Measurements from ENCODE around the gene KSR2. TPM values are rescaled to one million over a fixed set of nuclear protein-coding genes. Genes with fewer than 3 reads are reported as not detected.

KSR2 gene
- total RNA-seq, 2 donors from 2014 or later: 1.1 to 2.0 TPM

GRCh38 chr12:117762143-117762542 is 206.6 kb downstream of the KSR2 start:
- Histone ChIP-seq H3K9ac (ENCODE audit: extremely low read depth, low read length, poor library complexity, severe bottlenecking) (no peak overlapping the region), H3K9me3 (ENCODE audit: control insufficient read depth, low read length) (peaks cover 9% of the 10 kb centered on the region), H3K27ac (ENCODE audit: low read depth, low read length) (no peak overlapping the region), H3K36me3 (ENCODE audit: control insufficient read depth, insufficient read depth, low read length) (no peaks in the 10 kb centered on the region), H3K27me3 (ENCODE audit: control insufficient read depth, insufficient read depth, low read length, poor library complexity, severe bottlenecking) (no peaks in the 10 kb centered on the region), H3K4me3 (ENCODE audit: low read length) (no peak overlapping the region), H3K4me1 (ENCODE audit: control insufficient read depth, insufficient read depth, low read length) (no peaks in the 10 kb centered on the region)
- H3K36me3 Mint-ChIP-seq (ENCODE audit: low read depth): no peaks in the 10 kb centered on the region
- H3K27me3 Mint-ChIP-seq (ENCODE audit: insufficient read depth): no peaks in the 10 kb centered on the region
- H3K4me3 Mint-ChIP-seq: no peak overlapping the region
- TF ChIP-seq CTCF (conservative IDR thresholded peaks at IDR 0.05): no peak
- peaks cover 15% of the 10 kb centered on the region for H3K9me3 Mint-ChIP-seq
- no peak overlapping the region for H3K27ac Mint-ChIP-seq
- 95 to 97% methylated on average over 2 of the region's 2 CpGs for WGBS, 2 experiments (ENCODE audit: insufficient coverage in 1 of 2, insufficient read length in 1 of 2)
- DNase-seq: peak; percentile 14
- H3K4me1 Mint-ChIP-seq: no peaks in the 10 kb centered on the region

GRCh38 chr12:117761528-117762100 is 207.2 kb downstream of the KSR2 start:
- H3K9me3 ChIP-seq (ENCODE audit: control insufficient read depth, low read length): peaks cover 9% of the 10 kb centered on the region
- H3K27ac Mint-ChIP-seq: no peak overlapping the region
- H3K4me3 ChIP-seq (ENCODE audit: low read length): no peak overlapping the region
- H3K27ac ChIP-seq (ENCODE audit: low read depth, low read length): no peak overlapping the region
- no peaks in the 10 kb centered on the region for H3K27me3 Mint-ChIP-seq (ENCODE audit: insufficient read depth)
- no peaks in the 10 kb centered on the region for H3K4me1 Mint-ChIP-seq
- DNase-seq: no peak
- TF ChIP-seq CTCF (conservative IDR thresholded peaks at IDR 0.05): no peak
- no peak overlapping the region for H3K4me3 Mint-ChIP-seq
- H3K27me3 ChIP-seq (ENCODE audit: control insufficient read depth, insufficient read depth, low read length, poor library complexity, severe bottlenecking): no peaks in the 10 kb centered on the region
- peaks cover 13% of the 10 kb centered on the region for H3K9me3 Mint-ChIP-seq
- 98 to 100% methylated on average over 2 to 3 of the region's 3 CpGs for WGBS, 2 experiments (ENCODE audit: insufficient coverage in 1 of 2, insufficient read length in 1 of 2)
- no peaks in the 10 kb centered on the region for H3K4me1 ChIP-seq (ENCODE audit: control insufficient read depth, insufficient read depth, low read length)
- H3K9ac ChIP-seq (ENCODE audit: extremely low read depth, low read length, poor library complexity, severe bottlenecking): no peak overlapping the region
- H3K36me3 Mint-ChIP-seq (ENCODE audit: low read depth): no peaks in the 10 kb centered on the region
- H3K36me3 ChIP-seq (ENCODE audit: control insufficient read depth, insufficient read depth, low read length): no peaks in the 10 kb centered on the region

GRCh38 chr12:117760990-117761389 is 207.8 kb downstream of the KSR2 start:
- Histone ChIP-seq H3K36me3 (ENCODE audit: control insufficient read depth, insufficient read depth, low read length) (no peaks in the 10 kb centered on the region), H3K9me3 (ENCODE audit: control insufficient read depth, low read length) (peaks cover 3% of the 10 kb centered on the region), H3K9ac (ENCODE audit: extremely low read depth, low read length, poor library complexity, severe bottlenecking) (no peak overlapping the region), H3K27me3 (ENCODE audit: control insufficient read depth, insufficient read depth, low read length, poor library complexity, severe bottlenecking) (no peaks in the 10 kb centered on the region), H3K4me1 (ENCODE audit: control insufficient read depth, insufficient read depth, low read length) (no peaks in the 10 kb centered on the region), H3K4me3 (ENCODE audit: low read length) (no peak overlapping the region), H3K27ac (ENCODE audit: low read depth, low read length) (no peak overlapping the region)
- Mint-ChIP-seq H3K4me3 (no peak overlapping the region), H3K4me1 (no peaks in the 10 kb centered on the region), H3K27ac (no peak overlapping the region), H3K27me3 (ENCODE audit: insufficient read depth) (no peaks in the 10 kb centered on the region), H3K36me3 (ENCODE audit: low read depth) (no peaks in the 10 kb centered on the region), H3K9me3 (peaks cover 6% of the 10 kb centered on the region)
- no peak for TF ChIP-seq CTCF (conservative IDR thresholded peaks at IDR 0.05)
- 96 to 97% methylated on average over 13 to 39 of the region's 39 CpGs for WGBS, 2 experiments (ENCODE audit: insufficient coverage in 1 of 2, insufficient read length in 1 of 2)
- DNase-seq: peak; percentile 31

Data from endodermal cell (in vitro differentiated cells).